IPS DF 6.9 (cell line): ENCODE data around the gene BHLHE41.

ENCODE experiments used
- DNase-seq: peaks from one replicate; pipeline ENCODE4 v3.0.0-alpha.2; 2013; ENCODE audit warnings: low read depth, low spot score
- H3K27ac ChIP-seq: one replicate; pipeline ENCODE4 v1.5.1; 2013; ENCODE audit warnings: low read length, control low read depth
- H3K27me3 ChIP-seq: 2 replicates; pipeline ENCODE4 v1.6.1; 2013; ENCODE audit warnings: mild to moderate bottlenecking, low read length; ENCODE audit not compliant: control insufficient read depth, insufficient read depth
- H3K36me3 ChIP-seq: 2 replicates; pipeline ENCODE4 v1.6.1; 2013; ENCODE audit warnings: low read length; ENCODE audit not compliant: control insufficient read depth, insufficient read depth
- H3K4me1 ChIP-seq: 2 replicates; pipeline ENCODE4 v1.6.1; 2013; ENCODE audit warnings: low read length; ENCODE audit not compliant: control insufficient read depth, insufficient read depth
- H3K4me3 ChIP-seq: 2 replicates; pipeline ENCODE4 v1.5.1; 2013; ENCODE audit warnings: mild to moderate bottlenecking, low read length
- H3K9me3 ChIP-seq: 2 replicates; pipeline ENCODE4 v1.6.1; 2013; ENCODE audit warnings: low read length, inconsistent platforms; ENCODE audit not compliant: control insufficient read depth, insufficient read depth
- WGBS: extraction: QIAGEN DNeasy Blood & Tissue Kit; methylation state at CpG from one replicate; pipeline ENCODE4 v1.1.7; 2013; ENCODE audit warnings: mixed read lengths, missing lambda C conversion rate; ENCODE audit not compliant: insufficient read length, insufficient coverage; 5-methylcytosine and 5-hydroxymethylcytosine counted together

The BHLHE41 gene

DNA sequence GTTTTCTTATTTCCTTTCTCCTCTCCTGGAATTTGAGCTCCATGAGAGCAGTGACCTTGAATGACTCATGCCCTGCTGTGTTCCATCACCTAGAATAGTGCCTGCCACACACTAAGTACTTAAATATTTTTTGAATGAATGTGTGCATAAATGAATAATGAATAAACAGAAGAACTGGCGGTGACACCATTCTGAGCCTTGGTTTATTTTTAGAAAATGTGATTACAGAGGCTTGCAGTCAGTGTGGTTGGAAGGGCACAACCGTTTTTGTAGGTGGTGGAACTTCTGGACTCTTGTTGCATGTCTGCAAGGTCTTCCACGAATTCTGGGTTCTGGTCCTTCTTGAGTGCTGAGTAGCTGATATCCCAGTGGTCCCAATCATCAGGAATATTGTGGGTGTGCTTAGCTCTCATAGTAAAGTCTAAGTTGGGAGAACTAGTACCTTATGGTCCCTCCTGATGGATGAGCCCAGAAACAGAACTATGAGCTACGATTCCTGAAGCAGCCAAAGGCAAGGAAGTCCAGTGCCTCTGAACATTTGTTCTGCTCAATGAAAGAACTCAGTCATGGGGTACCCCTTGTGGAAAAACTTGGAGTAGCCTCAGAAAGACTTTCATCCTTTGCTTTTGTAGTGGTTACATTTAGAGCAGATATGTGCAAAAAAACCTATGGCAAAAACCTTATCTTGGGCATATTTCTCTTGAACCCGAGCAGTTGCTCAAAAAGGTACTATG lies 28.8 kb upstream of the BHLHE41 start:
- DNase-seq = no peak
- Histone ChIP-seq H3K36me3 (no peaks in the 10 kb centered on the region), H3K4me1 (no peaks in the 10 kb centered on the region), H3K4me3 (no peak overlapping the region), H3K27me3 (no peaks in the 10 kb centered on the region), H3K9me3 (no peaks in the 10 kb centered on the region), H3K27ac (no peak overlapping the region)
- no CpG with 5 or more reads among the region's 5 CpGs for WGBS

GRCh38 chr12:26152507-26153102 lies 27.8 kb upstream of the BHLHE41 start:
- no peak overlapping the region for H3K4me3 ChIP-seq
- no CpG with 5 or more reads among the region's 2 CpGs for WGBS
- DNase-seq = no peak
- H3K9me3 ChIP-seq = no peaks in the 10 kb centered on the region
- no peaks in the 10 kb centered on the region for H3K27me3 ChIP-seq
- no peak overlapping the region for H3K27ac ChIP-seq
- no peaks in the 10 kb centered on the region for H3K4me1 ChIP-seq
- H3K36me3 ChIP-seq = no peaks in the 10 kb centered on the region

GRCh38 chr12:26150736-26151450 lies 26.1 kb upstream of the BHLHE41 start:
- no peak overlapping the region for H3K4me3 ChIP-seq
- H3K36me3 ChIP-seq = no peaks in the 10 kb centered on the region
- H3K9me3 ChIP-seq = no peaks in the 10 kb centered on the region
- H3K27ac ChIP-seq = no peak overlapping the region
- WGBS = no CpG with 5 or more reads among the region's 2 CpGs
- H3K27me3 ChIP-seq = no peaks in the 10 kb centered on the region
- H3K4me1 ChIP-seq = no peaks in the 10 kb centered on the region
- DNase-seq = no peak

DNA sequence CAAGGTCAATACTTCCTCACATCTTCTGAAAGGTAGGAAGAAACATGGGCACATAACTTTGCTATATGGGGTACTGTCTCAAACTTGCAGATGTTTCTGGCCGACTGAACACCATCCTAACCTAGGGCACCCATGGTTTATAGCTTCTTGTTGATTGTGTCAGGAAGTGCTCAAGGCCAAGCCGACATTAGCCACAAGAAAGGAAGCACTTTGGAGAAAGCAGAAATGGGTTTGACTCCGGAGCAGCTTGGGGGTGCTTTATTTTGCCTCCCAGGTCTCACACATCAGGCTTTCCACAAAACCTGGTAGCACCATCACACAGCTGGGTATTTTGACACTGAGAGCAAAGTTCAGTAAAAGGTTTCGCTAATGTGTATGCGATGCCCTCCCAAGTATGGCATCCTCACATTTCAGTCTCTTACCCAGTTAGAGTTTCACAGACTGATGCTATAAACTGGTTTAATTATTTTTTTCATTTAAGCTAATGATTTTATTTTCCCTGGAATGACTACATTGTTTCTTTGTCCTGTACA lies 25.2 kb upstream of the BHLHE41 start:
- Histone ChIP-seq H3K4me3 (no peak overlapping the region), H3K27me3 (no peaks in the 10 kb centered on the region), H3K27ac (no peak overlapping the region), H3K36me3 (no peaks in the 10 kb centered on the region), H3K9me3 (no peaks in the 10 kb centered on the region), H3K4me1 (no peaks in the 10 kb centered on the region)
- no peak for DNase-seq
- WGBS = no CpG with 5 or more reads among the region's 5 CpGs

DNA sequence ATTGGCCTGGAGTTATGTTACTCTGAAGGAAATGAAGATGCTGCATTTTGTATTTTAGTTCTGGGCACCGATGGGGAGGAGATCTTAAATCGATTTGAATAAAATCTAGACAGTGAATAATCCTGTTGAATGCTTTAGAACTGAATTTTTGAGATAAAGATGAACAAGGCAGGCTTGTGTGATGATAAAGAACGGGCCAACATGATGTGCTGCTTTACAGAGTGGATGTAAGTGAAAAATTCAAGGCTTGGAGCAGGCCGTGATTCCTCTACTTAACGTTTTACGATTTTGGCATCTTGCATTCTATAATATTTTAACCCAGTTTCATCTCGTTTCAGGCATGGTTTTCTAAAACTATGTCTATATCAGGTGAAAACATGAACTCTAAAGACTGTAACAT lies 23.5 kb upstream of the BHLHE41 start:
- Histone ChIP-seq H3K27me3 (no peaks in the 10 kb centered on the region), H3K4me3 (no peak overlapping the region), H3K36me3 (no peaks in the 10 kb centered on the region), H3K4me1 (no peaks in the 10 kb centered on the region), H3K27ac (no peak overlapping the region), H3K9me3 (no peaks in the 10 kb centered on the region)
- WGBS = no CpG with 5 or more reads among the region's 7 CpGs
- DNase-seq = no peak

- no peaks in the 10 kb centered on the region for H3K27me3 ChIP-seq
- WGBS = no CpG with 5 or more reads among the region's 2 CpGs
- no peaks in the 10 kb centered on the region for H3K4me1 ChIP-seq
These were observed 18.5 kb upstream of the BHLHE41 start for GRCh38 chr12:26143291-26143690.

GRCh38 chr12:26138860-26139259 lies 14.0 kb upstream of the BHLHE41 start:
- no peaks in the 10 kb centered on the region for H3K36me3 ChIP-seq
- H3K4me1 ChIP-seq = 0 out of 2 replicates have a peak, but pooled peaks cover 1% of the 10 kb centered on the region
- DNase-seq = no peak
- H3K4me3 ChIP-seq = no peak overlapping the region
- no peak overlapping the region for H3K27ac ChIP-seq
- H3K9me3 ChIP-seq = no peaks in the 10 kb centered on the region
- H3K27me3 ChIP-seq = no peaks in the 10 kb centered on the region

More at GRCh38 chr12:26143291-26143690, 18.5 kb upstream of the BHLHE41 start:
- no peak for DNase-seq
- Histone ChIP-seq H3K27ac (no peak overlapping the region), H3K4me3 (no peak overlapping the region), H3K9me3 (no peaks in the 10 kb centered on the region), H3K36me3 (no peaks in the 10 kb centered on the region)

DNA sequence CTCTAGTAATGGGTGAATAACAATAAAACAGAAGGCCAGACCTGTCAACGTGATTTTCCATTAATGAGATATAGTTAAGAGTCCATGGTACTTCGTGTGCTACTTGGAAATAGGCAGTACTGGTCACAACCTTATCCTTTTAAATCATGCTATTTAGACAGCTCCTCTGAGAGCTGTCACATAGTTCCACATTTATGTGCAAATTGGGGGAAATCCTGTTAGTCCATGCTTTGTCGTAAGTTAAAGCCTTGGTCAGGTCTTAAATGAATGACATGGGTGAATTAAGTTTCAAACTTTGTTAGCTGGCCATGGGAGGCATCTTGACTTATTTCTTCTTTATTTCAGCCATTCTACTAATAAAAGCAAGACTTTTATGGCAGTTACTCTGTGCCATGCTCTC lies 11.9 kb upstream of the BHLHE41 start:
- Histone ChIP-seq H3K4me3 (no peak overlapping the region), H3K9me3 (no peaks in the 10 kb centered on the region), H3K27me3 (no peaks in the 10 kb centered on the region), H3K4me1 (0 out of 2 replicates have a peak, but pooled peaks cover 1% of the 10 kb centered on the region), H3K36me3 (no peaks in the 10 kb centered on the region), H3K27ac (no peak overlapping the region)
- no peak for DNase-seq
- WGBS = no CpG with 5 or more reads among the region's 3 CpGs

DNA sequence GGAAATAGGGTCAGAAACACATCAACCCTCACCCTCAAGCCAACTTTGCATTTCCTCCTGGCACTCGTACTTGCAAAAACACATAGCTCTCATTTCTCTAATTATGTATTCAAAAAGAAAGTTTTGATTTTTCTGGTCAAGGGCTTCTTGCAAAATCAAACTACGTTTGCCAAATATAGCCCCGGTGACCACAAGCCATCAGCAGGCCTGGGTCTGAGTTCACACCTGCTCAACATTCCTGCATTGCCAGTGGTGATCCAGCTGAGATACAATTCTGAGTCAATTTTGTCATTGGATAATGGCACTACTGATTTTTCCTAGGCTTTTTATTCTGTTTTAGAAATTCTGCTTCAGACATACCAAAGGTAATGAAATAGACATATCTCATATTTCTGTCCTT lies 10.7 kb upstream of the BHLHE41 start:
- H3K4me1 ChIP-seq = 0 out of 2 replicates have a peak, but pooled peaks cover 1% of the 10 kb centered on the region
- H3K4me3 ChIP-seq = no peak overlapping the region
- H3K36me3 ChIP-seq = no peaks in the 10 kb centered on the region
- no peak overlapping the region for H3K27ac ChIP-seq
- H3K27me3 ChIP-seq = no peaks in the 10 kb centered on the region
- no CpG with 5 or more reads among the region's 3 CpGs for WGBS
- no peak for DNase-seq
- H3K9me3 ChIP-seq = no peaks in the 10 kb centered on the region

- Histone ChIP-seq H3K4me1 (0 out of 2 replicates have a peak, but pooled peaks cover 1% of the 10 kb centered on the region), H3K36me3 (no peaks in the 10 kb centered on the region), H3K27me3 (no peaks in the 10 kb centered on the region), H3K9me3 (no peaks in the 10 kb centered on the region), H3K4me3 (no peak overlapping the region), H3K27ac (no peak overlapping the region)
- no CpG with 5 or more reads among the region's 5 CpGs for WGBS
- DNase-seq = no peak
These were observed 10.2 kb upstream of the BHLHE41 start for GRCh38 chr12:26135010-26135420.
